Activated CD8-positive, alpha-beta memory T cell treated with anti-CD3 and anti-CD28 coated beads for 36 hours (primary cell): ENCODE measurements around the gene ERFE. TPM values are rescaled to one million over a fixed set of nuclear protein-coding genes. Genes with fewer than 3 reads are reported as not detected.
"Not testable (repeated sequence)": the region's sequence is repeated elsewhere in the genome, so short reads cannot be mapped to it uniquely, and the experiment has no call there.

ENCODE experiments used
- CTCF ChIA-PET: fragments of 350-600 bp; sonication (Branson Sonifier 250); formaldehyde crosslinking; loops from one replicate; lab custom pipeline; 2021; ENCODE audit warnings: antibody characterized with exemption; lab: Charles Lee
- POLR2A ChIA-PET: fragments of 350-600 bp; sonication (Branson Sonifier 250); formaldehyde crosslinking; loops from one replicate; lab custom pipeline; 2021; ENCODE audit warnings: antibody characterized with exemption; lab: Charles Lee
- total RNA-seq, 2 experiments: library from RNA; stranded (reverse); gene quantifications; one replicate each; pipeline ENCODE4 v1.2.3, GENCODE V29; 2021

Gene ERFE
- total RNA-seq, 2 experiments from 2014 or later, result 0.08 to 0.21 TPM

DNA sequence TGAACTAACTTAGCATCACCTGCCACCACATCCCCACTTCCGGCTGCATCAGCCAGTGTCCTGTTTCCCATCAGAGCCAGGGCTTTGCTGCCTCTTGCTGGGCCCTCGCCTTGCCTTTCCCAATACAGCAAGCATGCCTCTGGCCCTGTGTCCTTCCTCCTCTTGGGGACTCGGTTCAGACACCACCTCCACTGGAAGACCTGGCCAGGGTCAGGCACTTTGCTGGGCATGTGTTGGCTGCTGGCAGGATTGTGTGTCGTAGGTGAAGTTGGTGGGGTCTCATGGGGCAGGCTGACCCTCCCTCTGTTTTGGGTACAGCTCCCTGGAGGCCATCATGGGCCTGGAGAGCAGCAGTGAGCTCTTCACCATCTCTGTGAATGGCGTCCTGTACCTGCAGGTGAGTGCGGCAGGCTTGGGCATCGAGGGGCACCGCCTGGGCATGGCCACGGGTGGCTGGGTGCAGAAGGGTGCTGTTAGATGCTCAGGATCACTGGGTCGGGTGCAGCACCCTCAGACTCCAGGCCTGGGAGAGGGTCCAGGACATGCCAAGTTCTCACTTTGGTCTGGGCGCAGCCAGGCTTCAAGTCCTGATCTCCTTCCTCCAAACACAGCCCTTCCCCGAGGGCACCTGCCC lies 6.6 kb downstream of the ERFE start:
- POLR2A ChIA-PET, result no interaction called here
- CTCF ChIA-PET, result interaction anchor here (1.3 kb wide), 1 partner anchor 9 kb away, joined by 3 read pairs; no protein-coding TSS in a partner anchor

DNA sequence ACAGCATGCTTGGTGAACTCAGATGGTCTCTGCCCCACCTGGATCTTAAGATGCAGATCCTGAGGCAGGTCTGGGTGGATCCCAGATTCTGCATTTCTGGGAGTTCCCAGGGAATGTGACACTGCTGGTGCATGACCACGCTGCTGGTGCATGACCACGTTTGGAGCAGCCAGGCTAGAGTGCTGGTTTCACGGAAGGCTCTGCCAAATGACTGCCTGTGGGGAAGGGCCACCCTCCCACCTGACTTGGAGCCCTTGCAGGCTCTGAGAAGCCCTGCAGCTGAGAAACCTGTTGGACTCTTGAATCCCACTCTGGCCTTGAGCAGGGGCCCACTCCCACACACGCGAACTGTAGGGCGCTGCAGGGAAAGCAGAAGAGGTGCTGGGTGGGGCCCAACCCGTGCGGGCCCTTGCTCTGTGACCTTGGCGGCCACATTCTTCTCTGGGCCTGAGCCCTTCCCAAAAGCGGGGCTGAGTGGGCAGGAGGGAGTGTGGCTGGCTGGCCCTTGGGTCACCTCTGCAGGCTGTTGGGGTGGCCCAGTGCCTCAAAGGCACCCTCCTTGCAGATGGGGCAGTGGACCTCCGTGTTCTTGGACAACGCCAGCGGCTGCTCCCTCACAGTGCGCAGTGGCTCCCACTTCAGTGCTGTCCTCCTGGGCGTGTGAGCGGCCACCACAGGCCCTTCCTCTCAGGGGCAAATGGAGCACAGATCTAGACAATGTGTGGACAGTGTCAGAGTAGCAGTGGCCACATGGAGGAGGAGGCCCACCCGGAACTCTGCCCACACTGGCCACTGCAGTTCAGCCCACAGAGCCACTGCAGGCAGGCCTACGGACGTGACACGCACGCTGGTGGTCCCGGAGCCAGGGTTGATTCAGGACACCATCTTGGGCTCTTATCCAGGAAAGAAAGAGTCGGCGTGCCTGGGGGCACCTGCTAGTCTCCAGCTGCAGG lies 7.9 kb downstream of the ERFE start:
- ChIA-PET POLR2A (no interaction called here), CTCF (no interaction called here)

DNA sequence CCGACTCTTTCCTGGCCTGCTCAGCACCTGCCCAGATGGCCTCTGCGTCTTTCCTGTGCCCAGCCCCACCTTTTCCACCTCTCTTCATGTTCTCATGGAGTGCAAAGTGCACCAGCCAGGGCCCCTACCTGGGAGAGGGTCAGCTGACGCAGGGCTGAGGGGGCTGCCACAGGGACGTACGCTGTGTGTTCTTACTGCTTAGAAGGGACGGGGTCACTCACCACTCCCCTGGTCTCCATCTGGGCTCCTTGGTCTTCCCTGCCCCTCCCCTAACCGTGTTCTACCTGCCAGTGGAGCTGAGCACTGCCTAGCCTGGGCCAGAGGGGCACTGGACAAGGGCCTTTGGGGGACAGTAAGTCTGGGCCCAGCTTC lies 8.6 kb downstream of the ERFE start:
- CTCF ChIA-PET, result no interaction called here
- POLR2A ChIA-PET, result no interaction called here

DNA sequence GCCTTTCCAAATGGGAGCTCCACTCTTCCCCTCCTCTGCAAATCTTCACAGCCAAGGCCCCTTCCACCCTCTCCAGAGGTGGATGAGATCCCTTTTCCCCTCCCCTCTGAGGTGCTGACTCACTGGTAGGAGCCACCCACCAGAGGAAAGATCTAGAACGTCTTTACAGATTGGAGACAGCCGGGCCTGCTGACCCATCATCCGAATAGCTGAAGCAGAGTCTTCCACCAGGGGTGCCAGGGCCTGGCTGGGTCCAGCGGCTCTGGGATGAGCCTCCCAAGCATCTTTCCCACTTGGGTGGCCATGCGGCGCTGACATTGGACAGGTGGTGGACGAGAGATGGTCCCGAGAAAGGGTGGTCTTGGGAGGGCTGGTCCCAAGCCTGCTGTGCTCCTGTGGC lies 9.0 kb downstream of the ERFE start:
- ChIA-PET POLR2A (no interaction called here), CTCF (no interaction called here)

DNA sequence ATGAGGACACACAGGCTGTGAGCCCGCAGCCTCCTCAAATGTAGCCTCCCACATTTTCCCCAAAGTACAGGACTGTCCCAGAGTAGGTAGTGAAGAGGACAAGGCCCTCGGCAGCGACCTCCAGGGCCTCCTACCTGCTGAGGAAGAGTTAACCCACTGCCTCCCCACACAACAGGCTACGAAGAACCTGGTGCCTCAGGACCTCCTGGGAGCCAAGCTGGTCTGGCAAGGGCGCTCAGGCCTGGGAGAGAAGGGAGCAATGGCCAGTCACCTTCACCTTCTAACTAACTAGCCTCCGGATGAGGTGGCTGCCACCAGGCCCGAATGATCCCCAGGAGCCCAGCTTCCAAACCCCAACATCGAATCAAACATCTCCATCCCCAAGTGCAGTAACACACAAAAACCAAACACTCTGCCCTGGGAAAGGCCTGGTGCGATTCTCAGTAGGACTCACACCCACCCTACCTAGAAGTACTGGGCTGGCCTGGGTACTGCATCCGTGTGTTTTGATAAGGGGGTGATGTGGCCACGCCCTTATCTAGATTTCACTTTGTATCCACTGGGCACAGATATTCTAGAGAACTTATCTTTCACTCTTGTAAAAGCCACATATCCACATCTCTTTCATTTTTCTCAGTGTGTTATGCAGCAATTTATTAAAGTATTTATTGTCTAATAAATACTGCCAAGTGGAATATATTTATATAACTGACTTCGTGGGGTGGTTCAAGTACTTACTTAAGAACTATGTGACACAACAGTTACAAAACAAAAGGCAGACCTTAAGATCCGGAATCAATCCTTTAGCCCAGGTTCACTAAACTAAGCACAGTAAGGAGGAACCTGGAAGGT lies 9.7 kb downstream of the ERFE start:
- ChIA-PET POLR2A (no interaction called here), CTCF (no interaction called here)

DNA sequence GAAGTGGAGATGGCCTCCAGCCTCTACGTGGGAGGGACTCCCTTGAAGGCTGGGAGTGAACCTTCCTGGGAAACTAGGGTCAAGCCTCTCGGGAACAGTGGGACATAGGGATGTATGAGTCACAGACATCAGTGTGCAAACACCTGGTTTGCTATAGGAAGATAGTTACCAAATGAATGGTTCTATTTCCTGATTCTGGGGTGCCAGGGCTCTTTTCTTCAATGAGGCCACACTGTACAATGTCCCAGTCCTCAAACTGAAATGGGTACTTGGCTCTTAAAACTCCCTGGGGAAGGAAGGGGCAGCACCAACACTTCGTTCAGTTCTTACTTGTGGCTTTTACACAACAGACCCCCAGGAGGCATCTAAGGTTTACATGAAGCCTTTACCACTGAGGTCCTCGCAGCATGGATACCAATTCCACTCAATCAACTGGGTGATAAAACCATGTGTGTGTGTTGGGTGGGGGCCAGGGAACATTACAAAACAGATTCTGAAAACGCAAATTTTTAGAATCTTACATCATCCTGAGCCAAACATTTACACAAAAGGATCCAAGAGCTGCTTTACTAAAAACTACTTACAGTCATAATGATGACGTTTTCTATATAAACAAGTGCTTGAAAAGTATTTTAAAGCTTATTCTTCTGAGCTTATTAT lies 10.4 kb downstream of the ERFE start:
- CTCF ChIA-PET, result no interaction called here
- POLR2A ChIA-PET, result no interaction called here

DNA sequence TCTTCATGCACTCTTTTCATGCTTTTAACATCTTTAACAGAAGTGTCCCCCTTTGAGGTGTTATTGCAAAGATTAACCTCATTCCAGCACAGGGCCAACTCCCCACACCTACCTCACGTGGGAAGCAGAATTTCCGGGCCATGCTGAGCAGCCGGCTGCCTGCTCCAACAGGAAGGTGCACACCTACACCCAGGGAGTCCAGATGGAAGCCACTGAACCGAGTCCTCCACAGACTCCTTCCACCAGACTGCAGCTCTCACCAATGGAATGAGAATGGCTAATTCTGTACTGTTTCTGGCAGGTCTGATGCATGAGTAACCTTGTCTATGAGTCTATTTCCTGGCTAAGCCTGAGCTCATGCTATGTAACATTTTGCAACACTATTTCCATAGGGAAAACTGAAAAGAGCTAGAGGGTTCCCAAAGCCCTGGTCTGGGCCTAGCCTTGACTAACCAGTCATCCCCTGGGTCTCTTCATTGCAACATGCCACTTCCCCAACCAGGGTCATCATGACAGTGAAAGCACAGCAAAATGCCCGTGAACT lies 11.0 kb downstream of the ERFE start:
- CTCF ChIA-PET, result no interaction called here
- POLR2A ChIA-PET, result no interaction called here

DNA sequence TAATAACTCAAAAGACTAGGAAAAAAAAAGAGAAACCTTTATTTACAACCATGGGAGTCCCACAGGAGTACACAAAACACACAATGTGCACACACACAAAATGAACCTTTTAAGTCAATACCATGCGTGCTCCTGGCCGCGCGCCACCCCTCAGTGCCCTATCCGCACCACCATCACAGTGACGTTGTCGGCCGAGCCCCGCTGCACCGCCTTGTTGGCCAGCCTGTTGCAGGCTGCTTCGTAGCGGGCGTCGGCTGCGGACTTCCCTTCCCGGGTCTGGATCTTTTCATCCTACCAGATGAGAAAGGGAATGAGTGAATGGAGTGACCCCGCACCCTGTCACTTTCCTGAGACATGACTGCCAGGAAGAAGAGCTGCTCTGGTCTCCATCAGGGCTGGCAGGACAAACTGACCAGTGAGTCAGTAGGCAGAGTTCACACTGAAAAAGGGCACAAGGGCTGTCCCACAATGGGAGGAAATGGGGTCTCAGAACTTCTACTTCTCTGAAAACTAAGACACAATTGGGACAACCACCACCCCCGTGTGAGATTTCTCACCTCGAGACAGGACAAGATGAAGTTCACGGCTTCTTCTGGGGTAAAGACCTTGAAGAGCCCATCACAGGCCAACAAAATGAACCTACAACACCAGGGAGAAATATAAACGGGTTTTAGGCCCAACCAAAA lies 11.8 kb downstream of the ERFE start:
- ChIA-PET POLR2A (no interaction called here), CTCF (no interaction called here)

DNA sequence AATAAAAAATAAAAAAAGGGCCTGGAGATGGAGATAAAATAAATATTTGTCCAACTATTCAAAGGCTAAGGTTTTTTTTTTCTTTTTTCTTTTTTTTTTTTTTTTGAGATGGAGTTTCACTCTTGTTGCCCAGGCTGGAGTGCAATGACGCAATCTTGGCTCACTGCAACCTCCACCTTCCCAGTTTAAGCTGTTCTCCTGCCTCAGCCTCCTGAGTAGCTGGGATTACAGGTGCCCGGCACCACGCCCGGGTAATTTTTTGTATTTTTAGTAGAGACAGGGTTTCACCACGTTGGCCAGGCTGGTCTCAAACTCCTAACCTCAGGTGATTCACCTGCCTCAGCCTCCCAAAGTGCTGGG lies 12.3 kb downstream of the ERFE start:
- POLR2A ChIA-PET, CTCF ChIA-PET: not testable (repeated sequence)

DNA sequence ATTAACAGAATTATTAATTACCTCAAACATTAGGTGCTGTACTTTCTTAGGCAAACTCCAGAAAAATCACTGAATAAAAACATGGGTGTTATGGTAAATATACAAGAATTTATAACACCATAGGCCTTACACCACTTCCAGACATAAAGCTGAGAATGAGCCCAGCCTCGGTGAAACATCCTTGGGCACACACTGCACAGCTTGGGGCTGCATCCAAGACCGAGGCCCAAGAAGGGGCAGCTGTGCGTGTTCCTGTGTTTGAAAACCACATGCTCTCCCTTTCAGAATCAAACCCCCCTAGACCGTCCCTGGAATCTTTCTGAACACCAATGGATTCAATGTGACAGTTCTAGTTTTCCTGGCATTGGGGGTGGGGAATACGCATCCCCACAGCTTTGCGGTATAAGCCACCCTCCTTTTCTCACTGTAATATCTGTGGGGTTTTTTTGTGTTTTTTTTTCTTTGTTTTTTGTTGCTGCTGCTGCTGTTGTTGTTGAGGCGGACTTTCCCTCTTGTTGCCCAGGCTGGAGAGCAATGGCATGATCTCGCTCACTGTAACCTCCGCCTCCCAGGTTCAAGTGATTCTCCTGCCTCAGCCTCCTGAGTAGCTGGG lies 12.9 kb downstream of the ERFE start:
- CTCF ChIA-PET, result no interaction called here

DNA sequence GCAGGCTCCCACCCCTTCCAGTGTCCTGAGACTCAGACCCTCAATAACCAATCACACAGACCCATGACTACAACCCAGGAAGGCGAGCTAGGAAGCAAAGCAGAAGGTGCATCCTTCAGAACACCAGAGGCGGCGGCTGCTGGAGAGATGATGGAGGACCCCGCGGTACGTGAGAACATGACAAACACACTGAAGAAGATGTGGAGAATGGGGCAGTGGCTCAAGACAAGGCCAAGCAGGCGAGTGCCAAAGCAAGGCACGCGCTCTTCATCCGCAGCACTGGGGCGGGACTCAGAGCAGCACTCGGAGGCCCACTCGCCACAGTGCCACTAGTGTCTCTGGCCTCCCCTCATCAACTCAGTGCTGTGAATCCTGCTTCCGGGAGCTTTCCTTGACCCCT lies 13.7 kb downstream of the ERFE start:
- CTCF ChIA-PET, result no interaction called here
- POLR2A ChIA-PET, result interaction anchor here (0.6 kb wide), 1 partner anchor 24 kb away, joined by 5 read pairs; no protein-coding TSS in a partner anchor

More for the DNA sequence above, 12.9 kb downstream of the ERFE start:
- POLR2A ChIA-PET, result no interaction called here

DNA sequence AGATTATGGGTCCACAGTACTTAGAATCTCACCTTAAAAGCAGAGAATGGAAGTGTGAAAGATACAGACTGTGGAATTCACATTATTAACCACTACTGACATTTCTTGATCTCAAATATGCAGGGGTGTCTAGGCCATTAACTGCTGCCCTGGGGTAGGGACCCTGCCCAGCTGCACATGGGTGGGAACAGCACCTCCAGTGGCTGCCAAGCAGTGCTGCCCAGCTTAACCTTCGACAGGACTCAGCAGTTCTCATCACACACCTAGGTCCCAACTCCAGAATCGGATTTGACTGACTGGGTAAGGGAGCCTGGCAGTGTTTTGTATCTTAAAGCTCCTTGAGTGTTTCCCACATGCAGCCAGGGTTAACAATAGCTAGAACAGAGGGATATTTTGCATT lies 14.9 kb downstream of the ERFE start:
- POLR2A ChIA-PET, result no interaction called here
- CTCF ChIA-PET, result interaction anchor here (1.1 kb wide), 1 partner anchor 9 kb away, joined by 3 read pairs; no protein-coding TSS in a partner anchor

DNA sequence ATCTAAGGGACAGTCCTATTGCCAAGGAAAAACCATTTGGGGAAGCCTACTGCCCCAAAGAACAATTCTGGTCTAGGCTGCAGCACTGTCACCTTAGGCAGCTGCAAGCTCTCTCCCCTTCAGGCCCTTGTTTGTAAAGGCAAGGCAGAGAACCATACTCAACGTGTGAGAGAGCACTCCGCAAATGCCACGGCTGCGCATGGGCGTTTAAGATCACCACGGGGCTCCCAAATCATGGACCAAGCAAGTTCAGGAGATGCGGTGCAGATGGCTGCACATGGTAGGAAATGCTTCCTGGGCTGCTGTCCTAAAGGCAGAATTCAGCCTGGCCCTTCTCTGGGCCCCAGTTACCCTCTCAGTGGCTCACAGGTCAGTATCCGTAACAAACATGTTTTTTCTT lies 15.5 kb downstream of the ERFE start:
- CTCF ChIA-PET, result interaction anchor here (1.1 kb wide), 1 partner anchor 9 kb away, joined by 3 read pairs; no protein-coding TSS in a partner anchor
- POLR2A ChIA-PET, result no interaction called here

DNA sequence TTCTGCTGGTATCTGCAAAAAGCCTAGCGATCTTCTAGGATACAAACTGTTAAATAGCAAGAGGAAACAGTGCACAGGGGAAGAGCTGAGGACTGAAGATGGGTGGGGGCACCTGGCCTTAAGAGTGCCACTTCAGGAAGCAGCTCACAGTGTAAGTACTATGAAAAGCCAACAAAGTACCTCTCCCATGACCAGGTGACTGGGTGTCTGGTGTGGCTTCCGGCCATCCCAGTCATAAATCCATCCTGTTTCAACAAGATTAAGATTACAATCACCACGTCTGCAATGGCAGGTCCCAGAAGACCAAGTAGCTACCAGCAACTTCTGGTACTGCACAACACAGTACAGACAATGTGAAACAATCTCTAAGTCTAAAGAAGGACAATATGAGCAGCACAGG lies 15.9 kb downstream of the ERFE start:
- POLR2A ChIA-PET, result no interaction called here
- CTCF ChIA-PET, result interaction anchor here (1.1 kb wide), 1 partner anchor 10 kb away, joined by 3 read pairs; no protein-coding TSS in a partner anchor

DNA sequence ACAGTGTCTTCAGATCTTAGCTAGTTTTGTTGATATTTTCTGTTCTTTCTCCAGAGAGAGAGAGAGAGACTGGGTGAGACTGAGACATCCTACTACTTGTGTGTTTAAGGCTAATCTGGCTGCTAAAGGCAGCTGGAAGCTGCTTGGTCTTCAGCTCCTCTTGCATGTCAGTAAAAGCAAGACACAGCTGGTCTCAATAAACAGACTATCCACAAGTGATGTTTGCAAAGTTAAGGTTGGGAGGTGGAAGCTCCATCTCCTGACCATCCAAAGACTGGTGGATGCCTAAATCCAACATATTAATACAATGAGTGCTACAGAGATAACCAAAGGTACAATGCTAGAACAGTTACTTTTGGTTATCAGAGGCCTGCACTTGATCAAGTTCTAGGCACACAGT lies 17.8 kb downstream of the ERFE start:
- ChIA-PET POLR2A (no interaction called here), CTCF (no interaction called here)

DNA sequence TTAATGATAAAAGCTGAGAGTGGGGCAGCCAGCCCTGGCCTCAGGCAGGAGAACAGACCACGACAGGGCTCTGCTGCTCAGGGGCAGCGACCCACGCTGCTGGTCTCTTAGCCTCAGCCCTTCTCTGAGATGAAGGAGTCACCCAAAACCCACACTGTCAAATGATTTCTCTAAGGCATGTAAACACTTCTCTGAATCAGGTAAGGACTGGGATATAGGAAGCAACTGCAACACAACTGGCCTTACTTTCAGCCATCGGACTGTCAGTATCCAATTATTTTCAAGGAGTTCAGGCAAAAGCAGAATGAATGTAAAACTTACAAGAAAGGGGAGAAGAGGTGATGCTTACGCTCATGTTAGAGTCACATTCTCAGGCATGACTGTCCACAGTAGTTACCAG lies 21.8 kb downstream of the ERFE start:
- POLR2A ChIA-PET, result no interaction called here
- CTCF ChIA-PET, result no interaction called here

DNA sequence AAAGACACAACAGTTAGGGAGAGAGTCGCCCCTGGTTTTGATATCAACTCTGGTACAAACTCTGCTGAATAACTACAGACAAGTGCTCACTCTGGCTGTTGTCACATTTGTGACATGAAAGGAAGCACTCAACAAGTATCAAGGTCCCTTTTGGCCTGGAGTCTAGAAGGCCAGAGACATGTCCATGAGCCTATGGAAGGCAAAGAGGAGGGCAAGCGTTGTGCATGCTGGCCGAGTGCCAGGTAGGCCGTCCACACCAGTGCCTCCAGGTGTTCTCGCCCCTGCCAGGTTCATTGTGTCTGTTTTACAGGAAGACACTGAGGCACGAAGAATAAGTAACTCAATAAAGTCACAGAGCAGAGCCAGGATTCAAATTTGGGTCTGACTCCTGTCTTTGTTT lies 23.6 kb downstream of the ERFE start:
- POLR2A ChIA-PET, result no interaction called here
- CTCF ChIA-PET, result interaction anchor here (0.6 kb wide), 1 partner anchor 9 kb away, joined by 3 read pairs; no protein-coding TSS in a partner anchor

DNA sequence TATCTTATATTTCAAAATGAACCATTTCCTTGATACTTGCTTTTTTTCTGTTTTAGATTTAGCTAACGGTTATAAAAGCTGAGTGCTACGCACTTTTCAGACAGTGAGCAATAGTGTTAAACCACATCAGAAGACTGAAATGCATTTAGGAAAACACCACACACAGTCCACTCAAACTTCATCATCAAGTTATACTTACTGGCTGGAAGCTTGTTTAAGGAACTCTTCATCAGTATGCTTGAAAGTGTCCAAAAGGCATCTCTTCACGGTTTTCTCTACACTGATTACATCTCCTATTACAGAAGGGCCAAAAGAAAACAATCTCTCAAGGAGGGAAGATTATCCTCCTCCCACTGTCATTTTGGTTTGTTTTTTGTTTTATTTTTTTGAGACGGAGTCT lies 25.1 kb downstream of the ERFE start:
- POLR2A ChIA-PET, result interaction anchor here (1.4 kb wide), 1 partner anchor 18 kb away, joined by 4 read pairs; no protein-coding TSS in a partner anchor
- CTCF ChIA-PET, result no interaction called here
